Sigmoid colon (tissue), 7 donors: ENCODE data around the gene NFKB2. TPM values are rescaled to one million over a fixed set of nuclear protein-coding genes. Genes with fewer than 3 reads are reported as not detected.

ENCODE experiments used
- DNase-seq: peaks from one replicate; pipeline ENCODE4 v3.0.0-alpha.2; 2019
- H3K27ac ChIP-seq, 4 donors: fragments of 200-600 bp; sonication (generic); one replicate each; pipeline ENCODE4 v1.5.1; 2016 to 2019; ENCODE audit warnings: mild to moderate bottlenecking in 1 of 4
- H3K27me3 ChIP-seq, 3 donors: fragments of 200-600 bp; sonication (generic); one replicate each; pipeline ENCODE4 v1.5.1; 2019; ENCODE audit warnings: mild to moderate bottlenecking in 1 of 3
- H3K36me3 ChIP-seq, 4 donors: fragments of 200-600 bp; sonication (generic); one replicate each; pipeline ENCODE4 v1.5.1; 2016 to 2019
- H3K4me1 ChIP-seq, 4 donors: fragments of 200-600 bp; sonication (generic); one replicate each; pipeline ENCODE4 v1.5.1; 2017 to 2019
- H3K4me3 ChIP-seq, 4 donors: fragments of 200-600 bp; sonication (generic); one replicate each; pipeline ENCODE4 v1.5.1; 2017 to 2019; ENCODE audit warnings: mild to moderate bottlenecking in 2 of 4, moderate library complexity in 1 of 4
- H3K9me3 ChIP-seq, 4 donors: fragments of 200-600 bp in 3 of 4; sonication (generic) in 3 of 4; one replicate each; pipeline versions ENCODE4 v1.5.1 to v1.6.1; 2013 to 2019
- CTCF ChIP-seq, 4 experiments: fragments of 450-650 bp in 3 of 4; fragments of 200-600 bp in 1 of 4; IDR thresholded peaks; one replicate each; pipeline ENCODE4 v1.5.1; 2016 to 2019; ENCODE audit warnings: antibody characterized with exemption in 4 of 4, mild to moderate bottlenecking in 3 of 4, moderate library complexity in 2 of 4
- EP300 ChIP-seq, 4 donors: sonication (generic); formaldehyde crosslinking; IDR thresholded peaks; one replicate each; pipeline ENCODE4 v1.6.1; 2017; ENCODE audit warnings: antibody characterized with exemption in 4 of 4
- POLR2A ChIP-seq, 2 donors: fragments of 450-650 bp; IDR thresholded peaks; one replicate each; pipeline ENCODE4 v1.6.1; 2016; ENCODE audit warnings: antibody characterized with exemption in 2 of 2, mild to moderate bottlenecking in 2 of 2, moderate library complexity in 2 of 2
- POLR2AphosphoS5 ChIP-seq, 4 donors: sonication (generic); formaldehyde crosslinking; IDR thresholded peaks; one replicate each; pipeline ENCODE4 v1.6.1; 2017; ENCODE audit warnings: antibody characterized with exemption in 4 of 4
- WGBS, 2 donors: extraction: QIAGEN DNeasy Blood & Tissue Kit; methylation state at CpG; one replicate each; pipeline ENCODE4 v1.1.7; 2013; 5-methylcytosine and 5-hydroxymethylcytosine counted together
- intact Hi-C: fragments of 100-400 bp; cut with DNase I; formaldehyde crosslinking; loops from one replicate; pipeline ENCODE4 v1.15.1; 2023
- polyA plus RNA-seq, 3 donors: library from polyadenylated mRNA; stranded (reverse); fragments of 200-250 nt; gene quantifications; one replicate each; pipeline ENCODE4 v1.2.3, GENCODE V29; 2013
- total RNA-seq, 4 donors: library from RNA; depleted of rRNA; stranded (reverse); fragments of >200 nt; gene quantifications; one replicate each; pipeline ENCODE4 v1.1.0, GENCODE V29; 2016
- donor health status: healthy with polysubstance abuse.
- donor health status: Bipolar disorder and iron deficiency.
- donor health status: healthy.

Gene NFKB2
- total and polyA plus RNA-seq, 7 donors, result 5.4 to 41.5 (median 31.6) TPM

GRCh38 chr10:102413053-102413705 is 17.7 kb downstream of the NFKB2 start:
- TF ChIP-seq POLR2AphosphoS5 (IDR thresholded peaks at IDR 0.05) (no peak), CTCF (IDR thresholded peaks at IDR 0.05) (no peak), EP300 (IDR thresholded peaks at IDR 0.05) (no peak), POLR2A (IDR thresholded peaks at IDR 0.05) (no peak)
- H3K27me3 ChIP-seq, result peaks cover 11 to 53% (median 17%) of the 10 kb centered on the region in 3 donors
- H3K9me3 ChIP-seq, result no peaks in the 10 kb centered on the region
- peaks cover 0 to 25% (median 22%) of the 10 kb centered on the region in 4 donors for H3K4me1 ChIP-seq
- no peaks in the 10 kb centered on the region for H3K36me3 ChIP-seq
- intact Hi-C loops, result no loop called here
- H3K4me3 ChIP-seq, result no peak overlapping the region
- no peak overlapping the region for H3K27ac ChIP-seq
- 9 to 18% methylated on average over 5 of the region's 5 CpGs for WGBS, 2 donors
- DNase-seq, result no peak

GRCh38 chr10:102413806-102414561 is 18.5 kb downstream of the NFKB2 start:
- no peak overlapping the region for H3K4me3 ChIP-seq
- H3K4me1 ChIP-seq, result peaks cover 0 to 27% (median 26%) of the 10 kb centered on the region in 4 donors
- H3K9me3 ChIP-seq, result no peaks in the 10 kb centered on the region
- TF ChIP-seq EP300 (IDR thresholded peaks at IDR 0.05), result no peak
- DNase-seq, result no peak
- intact Hi-C loops, result no loop called here
- peaks cover 11 to 56% (median 17%) of the 10 kb centered on the region in 3 donors for H3K27me3 ChIP-seq
- no peak overlapping the region for H3K27ac ChIP-seq
- WGBS, 2 donors, result 74 to 85% methylated on average over 16 of the region's 16 CpGs
- no peaks in the 10 kb centered on the region for H3K36me3 ChIP-seq

GRCh38 chr10:102414749-102415148 is 19.2 kb downstream of the NFKB2 start:
- no peak overlapping the region for H3K27ac ChIP-seq
- intact Hi-C loops, result no loop called here
- DNase-seq, result peak; percentile 64
- H3K36me3 ChIP-seq, result no peaks in the 10 kb centered on the region
- WGBS, 2 donors, result 50 to 52% methylated on average over 20 of the region's 20 CpGs
- peaks cover 0 to 31% (median 28%) of the 10 kb centered on the region in 4 donors for H3K4me1 ChIP-seq
- no peaks in the 10 kb centered on the region for H3K9me3 ChIP-seq
- TF ChIP-seq CTCF (IDR thresholded peaks at IDR 0.05), result no peak
- no peak for TF ChIP-seq POLR2A (IDR thresholded peaks at IDR 0.05)
- no peak for TF ChIP-seq POLR2AphosphoS5 (IDR thresholded peaks at IDR 0.05)
- TF ChIP-seq EP300 (IDR thresholded peaks at IDR 0.05), result no peak
- no peak overlapping the region for H3K4me3 ChIP-seq
- H3K27me3 ChIP-seq, result peaks cover 11 to 56% (median 17%) of the 10 kb centered on the region in 3 donors

- H3K9me3 ChIP-seq, result no peaks in the 10 kb centered on the region
- no peak overlapping the region for H3K4me3 ChIP-seq
- H3K27ac ChIP-seq, result no peak overlapping the region
- peaks cover 10 to 43% (median 11%) of the 10 kb centered on the region in 3 donors for H3K27me3 ChIP-seq
- peak; percentile 56 for DNase-seq
- intact Hi-C loops, result no loop called here
- TF ChIP-seq POLR2A (IDR thresholded peaks at IDR 0.05) (no peak), EP300 (IDR thresholded peaks at IDR 0.05) (no peak), CTCF (IDR thresholded peaks at IDR 0.05) (no peak), POLR2AphosphoS5 (IDR thresholded peaks at IDR 0.05) (no peak)
- WGBS, 2 donors, result 63 to 84% methylated on average over 9 of the region's 9 CpGs
- H3K4me1 ChIP-seq, result peaks cover 0 to 25% (median 20%) of the 10 kb centered on the region in 4 donors
- no peaks in the 10 kb centered on the region for H3K36me3 ChIP-seq
These were observed 20.8 kb downstream of the NFKB2 start for GRCh38 chr10:102416283-102416682.

GRCh38 chr10:102416695-102417094 is 21.2 kb downstream of the NFKB2 start:
- intact Hi-C loops, result no loop called here
- Histone ChIP-seq H3K36me3 (no peaks in the 10 kb centered on the region), H3K27ac (no peak overlapping the region), H3K27me3 (peaks cover 10 to 43% (median 11%) of the 10 kb centered on the region in 3 donors), H3K4me3 (no peak overlapping the region), H3K9me3 (no peaks in the 10 kb centered on the region), H3K4me1 (peaks cover 0 to 25% (median 20%) of the 10 kb centered on the region in 4 donors)
- WGBS, 2 donors, result 86 to 88% methylated on average over 20 of the region's 20 CpGs
- DNase-seq, result peak; percentile 56
- TF ChIP-seq POLR2A (IDR thresholded peaks at IDR 0.05), result no peak
- no peak for TF ChIP-seq POLR2AphosphoS5 (IDR thresholded peaks at IDR 0.05)
- TF ChIP-seq CTCF (IDR thresholded peaks at IDR 0.05), result no peak
- no peak for TF ChIP-seq EP300 (IDR thresholded peaks at IDR 0.05)
